Activated CD4-positive, alpha-beta T cell treated with anti-CD3 and anti-CD28 coated beads, Interleukin-10, Interleukin-2, amounts not matched to agents 100 ng/mL and 50 ng/mL, durations not matched to agents 16 hours and 8 hours (primary cell): ENCODE measurements around the gene GPC6.
"Not testable (repeated sequence)": the region's sequence is repeated elsewhere in the genome, so short reads cannot be mapped to it uniquely, and the experiment has no call there.

ENCODE experiments used
- DNase-seq: peaks from one replicate; pipeline ENCODE4 v3.0.0-alpha.2; 2020

GPC6 gene

DNA sequence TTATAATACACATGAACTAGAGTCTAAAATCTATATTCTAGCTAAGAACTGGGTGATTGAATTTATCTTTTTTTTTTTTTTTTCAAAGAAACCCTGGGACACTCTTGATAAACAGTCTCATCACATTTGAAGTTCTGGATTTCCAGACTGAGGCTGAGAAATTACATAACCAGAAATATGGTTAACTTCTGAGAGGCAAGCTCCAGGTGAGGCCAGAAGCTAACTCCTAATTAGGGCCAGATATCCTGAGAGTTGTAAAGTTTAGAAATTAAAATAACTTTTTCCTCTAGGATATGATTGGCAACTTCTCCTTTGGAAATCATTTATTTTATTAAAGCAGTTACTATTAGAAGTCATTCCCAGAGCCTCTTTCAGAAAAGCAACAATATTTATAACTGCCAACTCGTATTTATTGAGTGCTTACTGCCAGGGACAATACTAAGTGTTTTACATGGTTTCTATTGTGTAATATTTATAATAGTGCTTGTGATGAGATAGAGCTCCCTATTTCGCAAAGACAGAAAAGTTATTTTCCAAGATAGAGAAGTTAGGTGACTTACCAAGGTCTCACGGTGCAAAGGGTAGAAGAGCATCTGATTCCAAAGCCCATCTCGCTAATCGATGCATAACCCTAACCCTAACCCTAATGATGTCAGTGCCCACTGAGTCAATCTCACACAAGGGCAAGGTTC lies 1065.2 kb downstream of the GPC6 start:
- DNase-seq, result no peak

DNA sequence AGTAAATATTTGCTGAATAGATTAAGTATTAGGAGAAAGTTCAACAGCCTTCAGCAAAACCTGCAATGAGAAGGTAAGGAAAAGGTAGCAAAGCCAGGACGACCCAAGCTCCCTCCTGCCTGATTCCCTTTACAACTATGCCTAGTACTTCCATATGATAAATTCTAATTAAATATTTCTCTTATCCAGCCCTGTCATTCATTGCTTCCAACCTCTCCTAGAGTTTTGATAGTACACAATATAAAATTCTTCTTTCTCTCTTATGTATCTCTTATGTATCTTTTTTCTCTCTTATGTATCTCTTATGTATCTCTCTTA lies 1065.7 kb downstream of the GPC6 start:
- DNase-seq, result no peak

- no peak for DNase-seq
These were observed 1069.9 kb downstream of the GPC6 start for GRCh38 chr13:94296471-94296870.

- no peak for DNase-seq
These were observed 1071.7 kb downstream of the GPC6 start for GRCh38 chr13:94298346-94298745.

DNA sequence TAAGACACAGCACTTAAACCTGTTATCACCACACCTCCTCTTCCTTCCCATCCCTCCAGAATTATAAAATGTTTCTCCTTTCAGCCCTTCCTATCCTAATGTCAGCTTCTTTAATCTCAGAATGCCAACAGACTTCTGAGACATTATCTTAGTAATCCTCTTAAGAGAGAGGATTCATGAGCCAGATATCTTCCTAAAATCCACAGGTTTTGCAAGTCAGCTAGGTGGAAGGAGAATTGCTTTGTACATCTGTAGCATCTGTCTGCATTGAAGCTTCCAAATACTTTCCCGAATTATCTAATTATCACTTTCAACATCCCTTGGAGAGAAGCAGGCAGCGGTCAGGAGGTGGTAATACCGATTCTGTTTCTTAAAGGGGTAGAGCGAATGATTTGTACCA lies 1073.8 kb downstream of the GPC6 start:
- DNase-seq, result no peak

GRCh38 chr13:94301487-94301886 lies 1074.9 kb downstream of the GPC6 start:
- no peak for DNase-seq

DNA sequence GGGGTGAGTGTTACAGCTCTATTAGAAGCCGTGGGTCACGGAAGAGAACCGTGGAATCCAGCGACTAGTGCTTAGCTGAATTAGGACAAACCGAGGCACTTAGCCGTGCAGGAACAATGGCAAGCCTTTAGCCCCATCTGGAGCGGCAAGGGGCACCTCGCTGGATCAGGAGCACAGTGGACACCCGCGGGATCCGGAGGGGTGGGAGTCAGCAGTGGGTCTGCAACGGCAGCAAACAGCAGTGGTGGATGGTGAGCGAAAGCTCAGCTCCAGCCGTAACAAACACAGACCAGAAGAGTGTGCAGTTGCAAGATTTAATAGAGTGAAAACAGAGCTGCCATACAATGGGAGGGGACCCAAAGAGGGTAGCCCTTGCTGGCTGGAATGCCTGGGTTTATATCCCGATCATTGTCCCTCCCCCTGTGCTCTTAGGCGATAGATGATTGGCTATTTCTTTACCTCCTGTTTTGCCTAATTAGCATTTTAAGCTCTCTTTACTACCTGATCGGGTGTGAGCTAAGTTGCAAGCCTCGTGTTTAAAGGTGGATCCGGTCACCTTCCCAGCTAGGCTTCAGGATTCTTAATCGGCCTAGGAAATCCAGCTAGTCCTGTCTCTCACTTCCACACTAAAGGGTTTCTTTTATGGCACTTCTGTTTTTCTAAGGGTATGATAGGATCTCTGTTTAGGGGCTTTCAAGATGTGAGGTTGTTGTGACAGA lies 1076.4 kb downstream of the GPC6 start:
- DNase-seq, result not testable (repeated sequence)

- DNase-seq, result no peak
These were observed 1077.1 kb downstream of the GPC6 start for GRCh38 chr13:94303644-94304174.

DNA sequence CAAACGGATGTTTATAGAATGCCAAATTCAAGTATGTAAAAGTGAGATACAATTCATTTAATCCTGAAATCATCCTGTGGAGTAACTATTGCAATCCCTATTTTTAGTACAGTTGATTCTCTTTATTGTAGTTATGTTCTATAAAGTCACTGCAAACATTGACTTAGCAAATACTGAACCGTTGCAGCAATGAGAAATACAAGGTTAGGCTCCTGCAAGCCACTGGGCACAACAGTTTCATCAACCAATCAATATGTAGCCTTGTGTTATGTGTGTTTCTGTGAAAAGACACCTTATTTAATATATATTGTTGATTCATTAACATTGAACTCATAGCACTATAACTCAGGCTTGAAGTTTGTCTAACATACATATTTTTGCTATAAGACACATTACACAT lies 1078.4 kb downstream of the GPC6 start:
- no peak for DNase-seq

DNA sequence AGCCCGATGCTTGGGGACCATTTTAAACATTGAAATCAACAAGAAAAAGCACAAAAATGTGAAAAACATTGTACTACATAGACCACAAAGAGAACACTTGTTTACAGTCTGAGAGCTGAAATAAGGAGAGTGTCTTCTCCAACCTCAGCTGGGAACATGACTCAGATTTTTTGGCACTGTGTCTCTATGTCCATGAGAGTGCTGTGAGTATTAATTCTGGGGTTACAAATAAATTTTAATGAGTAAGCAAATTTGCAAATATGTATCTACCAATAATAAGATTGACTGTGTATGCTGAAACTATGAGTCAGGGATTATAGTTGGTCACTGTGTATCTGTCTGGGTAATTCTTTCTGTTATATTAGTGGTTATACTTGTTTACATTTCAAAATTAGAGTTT lies 1078.9 kb downstream of the GPC6 start:
- DNase-seq, result no peak

- no peak for DNase-seq
These were observed 1079.3 kb downstream of the GPC6 start for GRCh38 chr13:94305934-94306333.

GRCh38 chr13:94308832-94309231 lies 1082.2 kb downstream of the GPC6 start:
- no peak for DNase-seq

GRCh38 chr13:94309576-94309975 lies 1083.0 kb downstream of the GPC6 start:
- no peak for DNase-seq

- DNase-seq, result no peak
These were observed 1083.6 kb downstream of the GPC6 start for GRCh38 chr13:94309997-94310855.

GRCh38 chr13:94311893-94312292 lies 1085.3 kb downstream of the GPC6 start:
- no peak for DNase-seq

DNA sequence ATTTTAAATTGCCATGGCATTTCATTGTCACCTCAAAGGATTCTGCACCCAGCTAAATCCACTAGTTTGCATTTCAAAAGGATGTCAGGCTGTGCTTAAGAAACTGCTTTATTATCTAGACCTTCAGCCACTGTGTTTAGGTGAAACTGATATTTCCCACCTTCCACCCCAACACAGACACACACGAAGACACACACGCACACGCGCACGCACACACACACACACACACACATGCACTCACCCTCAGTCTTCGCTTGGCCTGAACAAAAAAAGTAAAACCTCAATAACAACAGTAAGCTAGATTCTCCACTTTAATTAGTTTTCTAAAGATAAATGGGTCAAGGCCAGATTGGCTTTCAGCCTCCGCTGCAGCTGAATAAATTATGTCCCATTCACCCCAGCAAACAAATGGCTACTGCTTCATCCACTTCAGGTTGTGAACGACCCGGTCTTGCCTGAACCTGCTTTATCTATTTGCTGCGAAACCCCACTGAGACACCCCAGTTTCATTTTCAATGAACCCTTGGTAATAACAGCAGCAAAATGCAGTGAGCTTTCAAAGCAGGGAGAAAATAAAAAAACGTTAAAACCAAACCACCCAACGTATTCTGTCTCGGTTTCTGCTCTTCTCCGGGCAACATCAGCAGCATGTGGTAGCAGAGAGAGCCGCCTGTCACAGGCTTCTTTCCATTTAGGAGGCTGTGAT lies 1086.1 kb downstream of the GPC6 start:
- peak; percentile 50 for DNase-seq

DNA sequence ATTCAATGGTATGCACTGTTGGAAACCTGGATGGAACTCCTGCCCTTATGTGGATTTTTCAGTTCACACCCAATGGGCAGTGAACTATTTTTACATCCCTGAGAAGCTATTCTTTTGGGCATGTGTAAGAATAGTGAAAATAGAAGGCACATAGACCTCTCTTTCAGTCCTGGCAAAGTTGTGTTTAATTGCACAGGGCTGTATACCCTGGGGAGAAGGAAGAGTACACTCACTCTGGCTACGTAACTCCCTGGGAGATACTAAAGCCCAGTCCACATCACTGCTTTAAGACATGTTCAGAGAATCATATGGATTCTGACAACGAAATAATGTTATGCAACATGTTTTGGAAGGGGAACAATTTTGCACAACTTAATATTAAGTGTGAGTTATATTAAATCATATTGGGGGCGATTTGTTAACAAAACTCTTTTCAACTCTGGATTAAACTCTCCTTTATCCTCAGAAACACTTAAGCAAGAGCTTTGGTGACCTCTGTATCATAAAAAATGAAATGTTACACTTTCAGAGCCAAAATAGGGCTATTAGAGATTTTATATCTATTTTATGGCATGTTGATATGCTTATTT lies 1086.8 kb downstream of the GPC6 start:
- DNase-seq, result no peak

DNA sequence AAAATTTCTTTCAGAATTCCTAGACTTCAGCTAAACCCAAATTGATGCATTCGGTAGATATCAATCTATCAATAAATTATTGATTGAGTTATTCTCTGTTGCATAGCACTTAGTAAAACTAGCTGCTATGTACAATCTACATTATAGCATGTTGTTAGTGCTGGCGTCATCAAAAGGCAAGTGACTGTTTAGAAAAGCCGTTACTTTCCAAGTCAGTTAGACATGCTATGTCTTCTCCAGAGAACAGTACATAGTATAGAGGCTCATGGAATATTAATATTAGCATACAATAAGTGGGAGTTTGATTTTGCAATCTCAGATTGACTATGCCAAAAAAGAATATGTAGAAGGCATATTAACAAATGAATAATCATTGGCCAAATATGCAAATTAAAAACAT lies 1087.3 kb downstream of the GPC6 start:
- DNase-seq, result no peak

GRCh38 chr13:94315188-94315587 lies 1088.6 kb downstream of the GPC6 start:
- peak; percentile 11 for DNase-seq

- DNase-seq, result peak; percentile 72
These were observed 1090.5 kb downstream of the GPC6 start for GRCh38 chr13:94317063-94317491.

DNA sequence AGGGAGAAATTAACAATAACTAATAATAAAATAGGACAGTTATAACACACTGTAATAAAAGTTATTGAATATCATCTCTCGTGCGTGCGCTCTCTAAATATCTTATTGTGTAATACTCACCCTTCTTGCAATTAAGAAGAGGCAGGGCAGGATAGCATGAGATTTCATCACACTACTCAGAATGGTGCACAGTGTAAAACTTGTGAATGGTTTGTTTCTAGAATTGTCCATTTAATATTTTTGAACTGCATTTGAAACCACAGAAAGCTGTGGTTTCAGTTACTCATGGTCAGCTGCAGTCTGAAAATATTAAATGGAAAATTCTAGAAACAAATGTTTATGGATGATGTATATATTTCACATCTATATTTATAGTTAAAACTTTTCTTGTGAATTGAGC lies 1091.8 kb downstream of the GPC6 start:
- DNase-seq, result no peak

DNA sequence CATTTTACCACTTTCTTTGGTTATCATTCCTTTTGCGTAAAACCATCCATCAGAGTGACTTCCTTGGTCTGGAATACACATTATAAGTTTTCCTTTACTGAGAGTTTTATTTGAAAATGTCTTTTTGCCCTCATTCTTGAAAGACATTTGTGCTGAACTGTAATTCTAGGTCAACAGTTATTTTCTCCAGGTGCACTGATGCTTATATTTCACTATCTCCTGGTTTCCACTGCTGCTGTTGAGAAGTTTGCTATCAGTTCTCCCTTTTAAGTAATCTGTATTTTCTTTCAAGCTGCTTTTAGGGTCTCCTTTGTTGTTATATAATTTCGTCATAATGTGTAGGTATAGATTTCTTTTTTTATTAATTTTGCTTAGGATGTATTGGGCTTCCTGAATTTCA lies 1092.9 kb downstream of the GPC6 start:
- no peak for DNase-seq
